Nephron progenitor cell (in vitro differentiated cells): ENCODE measurements around the gene MUC22.

ENCODE experiments used
- DNase-seq: peaks from one replicate; pipeline ENCODE4 v3.0.0; 2021
- H3K27ac Mint-ChIP-seq: 2 replicates; pipeline ENCODE4 v1.8.0; 2021; ENCODE audit warnings: mild to moderate bottlenecking, moderate library complexity, mixed read lengths
- H3K27me3 Mint-ChIP-seq: 2 replicates; pipeline ENCODE4 v1.8.0; 2021; ENCODE audit warnings: mild to moderate bottlenecking, low read depth, mixed read lengths; ENCODE audit not compliant: poor library complexity
- H3K36me3 Mint-ChIP-seq: 2 replicates; pipeline ENCODE4 v1.8.0; 2021; ENCODE audit warnings: low read depth, mixed read lengths
- H3K4me1 Mint-ChIP-seq: 2 replicates; pipeline ENCODE4 v1.8.0; 2021; ENCODE audit warnings: mixed read lengths
- H3K4me3 Mint-ChIP-seq: 2 replicates; pipeline ENCODE4 v1.8.0; 2021; ENCODE audit warnings: mild to moderate bottlenecking, moderate library complexity, mixed read lengths
- H3K9me3 Mint-ChIP-seq: 2 replicates; pipeline ENCODE4 v1.8.0; 2021; ENCODE audit warnings: mild to moderate bottlenecking, moderate library complexity, mixed read lengths
- TF ChIP-seq, protein P1 (sequence below): fragments of 200-600 bp; sonication (generic); IDR thresholded peaks from 2 replicates; pipeline ENCODE4 v1.5.0; 2021; ENCODE audit warnings: antibody characterized with exemption

The MUC22 gene

DNA sequence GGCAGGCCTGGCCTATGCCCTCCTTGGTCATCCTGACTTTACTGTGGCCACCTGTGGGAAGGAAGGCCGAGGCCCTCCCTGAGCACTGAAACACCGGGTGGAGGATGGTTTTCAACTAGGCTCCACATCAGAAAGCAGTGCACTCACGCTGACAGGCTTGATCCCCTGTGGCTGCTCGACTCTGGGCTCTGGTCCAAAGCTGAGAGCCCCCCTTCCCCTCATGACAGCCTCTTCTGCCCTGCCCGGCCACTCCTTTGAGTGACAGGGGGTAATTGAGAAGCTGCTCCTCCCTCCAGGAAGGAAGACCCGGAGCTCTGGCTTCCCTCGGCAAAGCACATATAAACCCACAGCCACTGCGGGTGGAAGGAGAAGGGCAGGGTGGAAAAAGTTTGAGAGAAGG is 43.6 kb downstream of the MUC22 start:
- H3K4me1 Mint-ChIP-seq, result peaks cover 36% of the 10 kb centered on the region
- no peaks in the 10 kb centered on the region for H3K36me3 Mint-ChIP-seq
- H3K4me3 Mint-ChIP-seq, result no peak overlapping the region
- H3K27ac Mint-ChIP-seq, result no peak overlapping the region
- TF ChIP-seq, protein P1, sequence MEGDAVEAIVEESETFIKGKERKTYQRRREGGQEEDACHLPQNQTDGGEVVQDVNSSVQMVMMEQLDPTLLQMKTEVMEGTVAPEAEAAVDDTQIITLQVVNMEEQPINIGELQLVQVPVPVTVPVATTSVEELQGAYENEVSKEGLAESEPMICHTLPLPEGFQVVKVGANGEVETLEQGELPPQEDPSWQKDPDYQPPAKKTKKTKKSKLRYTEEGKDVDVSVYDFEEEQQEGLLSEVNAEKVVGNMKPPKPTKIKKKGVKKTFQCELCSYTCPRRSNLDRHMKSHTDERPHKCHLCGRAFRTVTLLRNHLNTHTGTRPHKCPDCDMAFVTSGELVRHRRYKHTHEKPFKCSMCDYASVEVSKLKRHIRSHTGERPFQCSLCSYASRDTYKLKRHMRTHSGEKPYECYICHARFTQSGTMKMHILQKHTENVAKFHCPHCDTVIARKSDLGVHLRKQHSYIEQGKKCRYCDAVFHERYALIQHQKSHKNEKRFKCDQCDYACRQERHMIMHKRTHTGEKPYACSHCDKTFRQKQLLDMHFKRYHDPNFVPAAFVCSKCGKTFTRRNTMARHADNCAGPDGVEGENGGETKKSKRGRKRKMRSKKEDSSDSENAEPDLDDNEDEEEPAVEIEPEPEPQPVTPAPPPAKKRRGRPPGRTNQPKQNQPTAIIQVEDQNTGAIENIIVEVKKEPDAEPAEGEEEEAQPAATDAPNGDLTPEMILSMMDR, result no peak
- DNase-seq, result peak; percentile 7
- peaks cover 30% of the 10 kb centered on the region for H3K27me3 Mint-ChIP-seq
- no peaks in the 10 kb centered on the region for H3K9me3 Mint-ChIP-seq

DNA sequence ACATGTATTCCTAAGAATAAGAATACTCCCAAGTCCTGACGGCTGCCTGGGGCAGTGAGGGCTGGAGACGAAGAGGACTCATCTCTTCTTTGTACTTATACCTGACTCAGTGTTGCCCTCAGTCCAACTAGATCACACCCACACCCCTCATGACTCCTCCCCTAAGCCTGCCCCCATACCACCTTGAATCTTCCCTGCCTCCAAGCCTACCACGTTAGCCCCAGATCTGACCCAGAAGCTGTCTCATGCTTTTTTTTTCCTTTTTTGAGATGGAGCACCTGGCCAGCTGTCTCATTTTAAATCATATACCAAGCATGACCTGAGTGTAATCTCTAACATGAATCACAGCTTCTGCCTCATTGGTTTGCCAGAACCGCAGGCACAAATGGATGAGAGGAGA is 45.2 kb downstream of the MUC22 start:
- Mint-ChIP-seq H3K9me3 (no peaks in the 10 kb centered on the region), H3K4me1 (peaks cover 43% of the 10 kb centered on the region), H3K4me3 (no peak overlapping the region), H3K27me3 (peaks cover 29% of the 10 kb centered on the region), H3K27ac (no peak overlapping the region), H3K36me3 (no peaks in the 10 kb centered on the region)
- TF ChIP-seq, protein P1, result no peak
- no peak for DNase-seq

DNA sequence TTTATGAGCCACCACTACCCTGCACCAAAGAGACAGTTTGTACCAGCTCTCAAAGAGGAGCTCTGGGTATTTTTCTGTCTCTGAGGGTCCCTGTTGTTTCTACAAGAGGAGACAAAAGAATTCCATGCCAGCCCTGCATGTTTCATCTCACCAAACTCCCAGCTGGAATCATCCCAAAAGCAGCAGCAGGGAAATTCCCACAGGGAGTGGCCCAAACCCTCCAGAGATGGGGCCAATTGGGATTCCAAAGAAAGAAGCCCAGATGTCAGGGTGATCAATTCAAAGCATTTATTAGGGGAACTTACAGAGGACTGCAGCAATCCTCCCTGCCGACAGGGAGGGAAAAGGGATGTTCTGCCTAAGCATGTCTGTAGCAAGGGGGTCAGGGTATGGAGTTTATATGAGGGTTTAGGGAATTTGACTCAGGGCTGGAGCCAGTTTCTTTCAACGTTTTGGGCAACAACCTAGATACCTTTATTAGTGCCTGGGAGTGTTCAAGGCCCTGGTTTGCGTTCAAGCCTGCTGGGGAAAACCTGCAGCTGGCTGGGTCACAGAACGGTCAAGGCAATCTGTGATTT is 47.2 kb downstream of the MUC22 start:
- TF ChIP-seq, protein P1, result no peak
- Mint-ChIP-seq H3K9me3 (no peaks in the 10 kb centered on the region), H3K36me3 (no peaks in the 10 kb centered on the region), H3K27me3 (peaks cover 27% of the 10 kb centered on the region), H3K4me3 (no peak overlapping the region), H3K4me1 (peaks cover 43% of the 10 kb centered on the region), H3K27ac (peak overlapping the region; percentile 19)
- no peak for DNase-seq

DNA sequence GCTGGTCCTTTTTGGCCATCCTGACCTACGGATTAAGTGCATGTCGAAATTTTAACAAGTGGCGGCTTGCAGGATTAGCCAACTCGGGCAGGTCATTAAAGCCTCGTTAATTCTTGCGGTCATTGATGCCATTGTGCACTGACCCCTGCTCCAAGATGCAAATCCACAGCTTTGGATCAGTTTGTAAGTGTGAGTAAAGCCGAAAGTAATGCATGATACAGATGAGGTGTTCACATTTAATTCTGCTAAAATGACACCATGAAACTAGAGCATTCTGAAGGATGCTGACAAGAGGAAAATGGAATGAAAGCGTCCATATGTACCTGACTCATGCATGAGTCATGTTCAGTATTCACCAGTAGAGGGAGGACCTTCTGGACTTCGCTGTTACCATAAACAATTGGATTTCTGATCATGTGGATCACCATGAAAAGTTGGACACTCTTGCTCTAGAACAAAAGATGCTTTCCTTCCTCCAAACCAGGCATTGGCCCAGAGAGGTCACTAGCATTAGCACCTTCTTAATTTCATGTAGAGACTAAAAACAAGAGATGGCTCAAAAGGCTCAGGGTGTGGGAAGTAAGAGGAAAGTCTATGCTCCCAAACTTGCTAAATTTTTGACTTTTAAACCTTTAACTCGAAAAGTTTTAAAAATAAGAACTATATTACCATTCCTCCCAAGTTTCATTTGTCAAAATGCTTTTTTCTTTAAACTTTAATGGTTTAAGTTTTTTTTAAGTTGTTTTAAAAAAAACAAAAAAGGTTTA is 48.0 kb downstream of the MUC22 start:
- TF ChIP-seq, protein P1, result peak; percentile 36
- no peak for DNase-seq
- Mint-ChIP-seq H3K4me1 (peaks cover 42% of the 10 kb centered on the region), H3K4me3 (no peak overlapping the region), H3K27me3 (peaks cover 26% of the 10 kb centered on the region), H3K27ac (no peak overlapping the region), H3K9me3 (no peaks in the 10 kb centered on the region), H3K36me3 (no peaks in the 10 kb centered on the region)

DNA sequence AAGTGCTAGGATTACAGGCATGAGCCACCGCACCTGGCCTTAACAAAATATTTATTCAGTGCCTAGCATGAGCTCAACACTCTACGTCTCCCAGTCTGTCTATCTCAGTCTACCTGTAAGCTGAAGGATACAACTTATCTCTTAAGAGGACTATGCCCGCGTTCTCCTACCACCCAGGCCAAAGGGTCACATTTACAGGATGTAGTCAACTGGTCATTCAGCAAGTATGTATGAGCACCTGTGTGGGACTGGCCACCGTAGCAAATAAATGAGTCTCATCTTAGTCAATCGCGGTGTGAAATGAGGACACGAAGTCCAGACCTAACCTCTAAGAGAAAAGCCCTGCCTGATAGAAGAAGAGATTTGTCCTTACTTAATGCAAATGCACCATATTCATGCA is 49.9 kb downstream of the MUC22 start:
- no peak for DNase-seq
- Mint-ChIP-seq H3K27me3 (peaks cover 10% of the 10 kb centered on the region), H3K27ac (no peak overlapping the region), H3K36me3 (no peaks in the 10 kb centered on the region), H3K4me1 (peaks cover 27% of the 10 kb centered on the region), H3K4me3 (no peak overlapping the region), H3K9me3 (no peaks in the 10 kb centered on the region)
- TF ChIP-seq, protein P1, result no peak
